GM21390 (cell line): ENCODE results near the gene ENAH.
"Not testable (repeated sequence)": the region's sequence is repeated elsewhere in the genome, so short reads cannot be mapped to it uniquely, and the experiment has no call there.

Source experiments
- ATAC-seq: cut with Tn5 transposase; IDR thresholded peaks from one replicate; pipeline ENCODE4 v1.9.1; 2021; ENCODE audit not compliant: unreplicated experiment

ENAH gene

GRCh38 chr1:225533238-225533637 is 119.7 kb downstream of the ENAH start:
- no peak for ATAC-seq

- ATAC-seq = no peak
These were observed 120.5 kb downstream of the ENAH start for GRCh38 chr1:225532240-225532944.

DNA sequence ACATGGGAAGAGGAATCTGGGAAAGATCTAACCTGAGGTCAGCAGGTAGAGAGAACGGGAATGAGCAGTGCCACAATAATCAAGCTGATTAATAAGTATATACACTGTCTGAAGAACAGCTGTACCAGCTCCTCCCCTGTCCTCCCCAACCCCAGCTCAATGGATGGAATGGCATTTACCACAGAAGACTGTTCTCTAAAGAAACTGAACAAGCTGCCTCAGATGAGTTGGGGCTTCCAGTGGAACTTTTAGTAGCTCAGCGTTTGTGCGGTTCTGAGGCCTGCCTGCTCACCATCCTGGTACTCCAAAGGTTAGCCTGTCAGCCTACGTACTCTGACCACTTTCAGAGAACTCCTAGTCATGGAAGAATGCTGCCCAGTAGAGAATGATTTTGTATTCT is 123.2 kb downstream of the ENAH start:
- no peak for ATAC-seq

DNA sequence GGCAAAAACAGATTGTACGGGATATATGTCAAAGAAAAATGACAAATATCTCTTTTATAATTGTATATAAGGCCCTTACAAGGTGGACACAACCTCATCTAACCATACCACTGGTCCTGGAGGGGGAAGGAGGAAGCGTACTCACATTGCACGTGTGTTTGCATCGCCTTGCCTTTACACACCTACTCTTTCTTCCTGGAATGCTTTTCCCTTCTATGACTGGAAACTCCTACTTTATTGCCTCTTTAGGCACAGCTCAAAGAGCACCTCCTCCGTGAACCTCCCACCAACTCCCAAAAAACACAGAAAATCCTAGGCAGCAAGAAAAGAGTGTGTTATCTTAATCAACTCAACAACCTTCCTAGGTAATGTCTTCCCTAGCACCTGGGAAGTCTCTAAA is 125.3 kb downstream of the ENAH start:
- ATAC-seq = no peak

GRCh38 chr1:225526878-225527277 is 126.0 kb downstream of the ENAH start:
- no peak for ATAC-seq

- no peak for ATAC-seq
These were observed 127.5 kb downstream of the ENAH start for GRCh38 chr1:225525377-225525776.

- no peak for ATAC-seq
These were observed 128.4 kb downstream of the ENAH start for GRCh38 chr1:225524570-225524969.

- ATAC-seq = no peak
These were observed 129.5 kb downstream of the ENAH start for GRCh38 chr1:225523263-225523950.

DNA sequence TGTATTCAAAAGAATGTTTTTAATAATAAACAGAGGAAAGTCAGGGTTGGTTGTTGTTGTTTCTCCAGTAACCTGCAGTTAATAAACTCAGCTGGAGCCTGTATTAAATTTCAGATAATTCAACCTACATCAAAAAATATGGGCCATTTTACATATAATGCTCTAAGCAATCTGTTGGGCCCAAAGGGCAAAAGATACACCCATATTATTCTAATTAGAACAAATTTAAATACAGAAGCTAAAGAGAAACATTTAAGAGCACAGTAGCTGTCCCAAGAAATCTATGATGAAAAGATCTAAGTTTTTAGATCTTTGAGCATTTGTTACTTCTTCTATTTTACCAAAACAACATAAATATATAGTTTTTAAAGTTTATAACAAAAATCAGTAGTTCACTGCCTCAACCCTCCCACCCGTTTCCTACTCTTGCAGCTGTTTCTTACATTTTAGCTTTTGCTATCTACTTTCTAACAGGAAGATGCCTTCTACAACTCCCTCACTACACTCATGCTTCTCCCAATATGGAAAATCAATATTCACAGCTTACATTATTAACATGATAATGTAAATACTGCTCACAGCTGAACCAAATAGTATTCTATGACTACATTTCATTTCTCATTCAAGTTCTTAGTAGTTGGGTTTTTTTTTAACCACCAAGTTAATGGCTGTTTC is 130.2 kb downstream of the ENAH start:
- ATAC-seq = no peak

DNA sequence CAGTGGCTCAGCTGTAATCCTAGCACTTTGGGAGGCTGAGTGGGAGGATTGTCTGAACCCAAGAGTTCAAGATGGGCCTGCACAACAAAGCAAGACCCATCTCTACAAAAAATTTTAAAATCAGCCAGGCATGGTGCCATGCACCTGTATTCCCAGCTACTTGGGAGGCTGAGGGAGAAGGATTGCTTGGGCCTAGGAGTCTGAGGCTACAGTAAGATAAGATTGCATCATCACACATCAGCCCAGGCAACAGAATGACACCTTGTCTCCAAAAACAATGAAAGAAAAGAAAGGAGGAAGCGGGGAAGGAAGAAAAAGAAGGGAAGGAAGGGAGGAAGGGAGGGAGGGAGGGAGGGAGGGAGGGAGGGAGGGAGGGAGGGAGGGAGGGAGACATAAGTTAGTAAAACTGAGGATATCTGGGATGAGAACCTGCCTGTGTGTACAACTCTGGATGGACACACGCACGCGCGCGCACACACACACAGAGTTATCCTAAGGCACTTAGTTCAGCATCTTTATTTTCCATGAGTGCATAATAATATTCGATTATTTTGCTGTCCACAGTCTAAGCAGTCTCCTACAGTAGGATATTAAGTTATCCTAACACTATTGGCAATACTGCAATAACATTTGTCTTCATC is 132.2 kb downstream of the ENAH start:
- no peak for ATAC-seq

GRCh38 chr1:225519166-225519863 is 133.6 kb downstream of the ENAH start:
- no peak for ATAC-seq

DNA sequence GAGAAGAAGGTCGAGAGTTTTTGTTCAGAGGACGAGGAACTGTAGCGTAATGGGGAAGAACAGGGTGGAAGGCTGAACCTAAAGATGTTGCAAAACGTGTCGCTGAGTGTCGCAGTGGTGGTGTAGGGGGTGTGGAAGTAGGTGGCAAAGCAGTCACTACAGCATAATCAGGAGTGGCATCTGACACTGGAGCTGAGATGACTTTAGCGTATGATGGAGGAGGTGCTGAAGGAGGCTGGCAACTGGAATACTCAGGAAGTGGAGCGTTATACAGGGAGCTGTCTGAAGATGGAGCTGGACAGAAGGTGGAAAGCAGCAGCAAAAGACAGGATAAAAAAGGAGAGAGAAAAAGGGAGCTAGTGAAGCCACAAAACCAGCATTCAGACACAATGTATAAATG is 135.2 kb downstream of the ENAH start:
- no peak for ATAC-seq

DNA sequence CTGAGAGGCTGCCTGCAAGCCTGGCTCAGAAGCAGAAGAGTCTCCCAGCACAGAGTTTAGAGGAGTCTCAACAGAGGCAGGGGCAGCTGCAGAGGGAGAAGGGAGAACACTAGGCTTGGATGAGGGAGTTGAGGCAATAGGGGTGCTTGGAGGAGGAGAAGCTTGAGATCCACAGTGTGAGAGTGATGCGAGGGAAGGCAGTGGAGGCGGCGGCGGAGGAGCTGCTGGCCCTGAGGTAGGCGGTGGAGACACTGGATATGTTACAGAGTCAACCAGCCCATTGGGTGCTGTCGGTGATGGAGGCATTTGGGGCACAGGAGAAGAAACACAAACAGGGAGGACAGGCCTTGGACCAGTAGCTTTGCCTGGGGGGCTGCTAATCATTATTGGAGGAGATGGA is 135.7 kb downstream of the ENAH start:
- ATAC-seq = no peak

- no peak for ATAC-seq
These were observed 138.2 kb downstream of the ENAH start for GRCh38 chr1:225514671-225515081.

DNA sequence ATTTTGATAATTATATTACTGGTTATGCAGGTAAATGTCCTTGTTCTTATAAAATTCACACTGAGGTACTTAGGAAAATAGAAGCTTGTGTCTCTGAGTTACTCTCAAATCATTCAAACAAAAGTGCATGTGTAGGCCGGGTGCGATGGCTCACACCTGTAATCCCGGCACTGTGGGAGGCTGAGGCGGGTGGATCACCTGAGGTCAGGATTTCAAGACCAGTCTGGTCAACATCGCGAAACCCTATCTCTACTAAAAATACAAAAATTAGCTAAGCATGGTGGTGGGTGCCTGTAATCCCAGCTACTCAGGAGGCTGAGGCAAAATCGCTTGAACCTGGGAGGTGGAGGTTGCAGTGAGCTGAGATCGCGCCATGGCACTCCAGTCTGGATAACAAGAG is 139.3 kb downstream of the ENAH start:
- not testable (repeated sequence) for ATAC-seq

DNA sequence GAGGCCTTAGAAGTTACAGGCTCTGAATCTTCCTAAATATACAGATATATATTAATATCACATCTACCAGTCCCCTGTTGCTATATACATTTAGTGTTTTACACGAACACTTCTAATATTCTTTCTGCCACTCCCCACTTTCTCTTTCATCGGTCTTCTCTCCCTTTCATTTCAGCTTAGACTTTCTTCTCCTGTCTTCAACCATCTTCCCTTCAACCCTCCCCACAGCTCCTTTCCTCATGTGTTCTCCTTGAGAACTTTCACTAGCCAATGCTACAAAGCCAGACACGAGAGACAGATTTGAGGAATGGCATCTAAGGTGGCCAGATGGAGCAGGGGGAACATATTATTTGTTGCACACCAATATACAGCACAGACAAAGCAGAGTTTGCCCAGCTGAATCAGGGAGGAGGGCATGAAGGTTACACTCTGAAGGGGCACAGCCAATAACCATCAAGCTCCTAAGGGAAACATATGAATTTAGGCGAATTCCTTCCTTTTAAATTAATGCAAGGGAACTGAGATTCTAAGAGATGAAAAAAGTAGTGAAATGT is 141.0 kb downstream of the ENAH start:
- ATAC-seq = no peak

DNA sequence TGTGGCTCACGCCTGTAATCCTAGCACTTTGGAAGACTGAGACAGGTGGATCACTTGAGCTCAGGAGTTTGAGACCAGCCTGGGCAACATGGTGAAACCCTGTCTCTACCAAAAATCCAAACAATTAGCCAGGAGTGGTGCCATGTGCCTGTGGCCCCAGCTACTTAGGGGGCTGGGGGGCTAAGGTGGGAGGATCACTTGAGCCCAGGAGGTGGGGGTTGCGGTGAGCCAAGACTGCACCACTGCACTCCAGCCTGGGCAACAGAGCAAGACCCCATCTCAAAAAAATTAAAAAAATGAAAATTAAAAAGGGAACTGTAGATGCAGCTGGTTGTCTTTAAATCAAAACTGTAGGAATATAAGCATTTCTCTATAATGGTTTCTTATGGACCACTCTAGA is 142.2 kb downstream of the ENAH start:
- not testable (repeated sequence) for ATAC-seq

DNA sequence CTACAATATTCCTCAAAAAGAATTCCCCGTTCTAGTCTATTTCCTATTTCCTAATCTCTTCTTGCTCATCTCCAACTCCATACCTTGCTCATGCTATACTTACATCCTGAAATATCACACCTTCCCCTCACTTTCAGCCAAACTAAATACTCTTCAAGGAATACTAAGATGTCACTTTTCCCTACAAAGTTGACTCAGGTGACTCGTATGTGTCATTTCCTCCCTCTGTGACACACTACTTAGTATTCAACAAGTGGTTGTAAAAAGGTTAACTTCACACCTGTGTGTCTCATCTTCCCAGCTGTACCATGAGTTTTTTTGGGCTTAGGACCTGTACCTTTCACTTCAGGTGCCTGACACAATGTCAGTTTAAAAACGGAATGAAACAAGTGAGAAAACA is 143.2 kb downstream of the ENAH start:
- no peak for ATAC-seq

DNA sequence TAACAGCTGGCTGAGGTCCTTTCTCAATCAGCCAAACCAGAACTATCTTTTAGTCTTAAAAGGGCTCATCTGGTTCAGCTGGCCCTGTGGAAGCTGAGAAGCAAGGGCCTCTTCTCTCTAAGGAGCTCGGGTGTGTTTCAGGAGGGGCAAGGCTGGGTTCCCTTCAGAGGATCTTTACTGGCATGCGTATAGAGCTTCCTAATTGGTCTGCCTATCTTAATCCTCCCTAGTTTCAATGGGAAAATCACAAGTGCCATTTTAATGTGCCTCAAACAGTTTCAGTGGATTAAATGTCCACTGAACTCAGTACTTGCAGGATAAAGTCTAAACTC is 143.6 kb downstream of the ENAH start:
- no peak for ATAC-seq

DNA sequence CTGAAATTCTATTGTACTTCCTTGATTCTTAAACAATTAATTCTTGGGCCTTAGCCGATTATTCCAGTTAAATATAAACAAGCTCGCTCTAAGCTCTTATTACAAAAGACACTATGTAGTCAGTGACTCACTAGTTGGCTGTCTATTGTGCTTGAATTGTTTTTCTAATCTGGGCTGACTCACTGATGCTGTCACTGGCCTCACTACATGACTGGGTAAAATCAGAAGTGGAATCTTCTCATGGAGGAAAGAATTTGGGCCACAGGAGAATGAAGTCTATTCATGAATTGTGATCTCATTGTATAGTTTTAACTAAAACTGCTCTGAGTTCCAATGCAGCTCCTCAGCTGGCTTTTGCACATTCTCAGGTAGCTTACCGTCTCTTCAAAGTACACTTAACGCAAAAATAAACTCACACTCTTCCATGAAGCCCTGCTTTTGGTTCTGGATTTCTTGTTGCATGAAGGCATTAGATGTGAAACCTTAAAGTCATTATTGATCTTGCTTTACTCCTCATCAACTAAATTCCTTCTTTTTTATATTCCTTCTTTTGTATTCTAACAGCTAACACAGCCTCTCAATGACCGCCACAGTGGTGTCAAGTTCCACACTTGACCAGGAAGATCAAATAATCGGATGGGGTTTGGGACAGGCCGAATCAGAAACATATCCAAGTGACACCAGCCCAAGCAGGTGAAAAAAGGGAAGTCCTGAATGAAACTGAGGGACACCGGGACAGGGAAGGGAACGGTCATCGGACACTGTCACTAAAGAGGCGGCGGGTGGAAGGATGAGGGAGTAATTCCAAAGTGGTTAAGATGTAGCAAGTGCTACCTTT is 144.2 kb downstream of the ENAH start:
- ATAC-seq = no peak
